ENCODE data around the gene FBXL17. TPM values are rescaled to one million over a fixed set of nuclear protein-coding genes. Genes with fewer than 3 reads are reported as not detected.

FBXL17 gene
- total RNA-seq, 1 donor from 2014 or later, result 17.1 TPM

GRCh38 chr5:108361771-108362170 lies 20.1 kb downstream of the FBXL17 start:
- intact Hi-C loops (cut with DNase I), result no loop called here
- H3K4me3 ChIP-seq, result no peak overlapping the region
- no peak for TF ChIP-seq CTCF (IDR thresholded peaks at IDR 0.05)
- H3K4me1 ChIP-seq, result no peaks in the 10 kb centered on the region
- no peak overlapping the region for H3K27ac ChIP-seq
- no peaks in the 10 kb centered on the region for H3K27me3 ChIP-seq (ENCODE audit: low read depth)
- H3K36me3 ChIP-seq, result peaks cover 10% of the 10 kb centered on the region
- no peak for DNase-seq
- ATAC-seq, result no peak
- no peaks in the 10 kb centered on the region for H3K9me3 ChIP-seq

GRCh38 chr5:108361239-108361638 lies 20.7 kb downstream of the FBXL17 start:
- H3K9me3 ChIP-seq, result no peaks in the 10 kb centered on the region
- H3K4me3 ChIP-seq, result no peak overlapping the region
- intact Hi-C loops (cut with DNase I), result no loop called here
- no peaks in the 10 kb centered on the region for H3K27me3 ChIP-seq (ENCODE audit: low read depth)
- no peak for ATAC-seq
- TF ChIP-seq CTCF (IDR thresholded peaks at IDR 0.05), result no peak
- peaks cover 10% of the 10 kb centered on the region for H3K36me3 ChIP-seq
- no peaks in the 10 kb centered on the region for H3K4me1 ChIP-seq
- H3K27ac ChIP-seq, result no peak overlapping the region
- DNase-seq, result no peak

- H3K9me3 ChIP-seq, result no peaks in the 10 kb centered on the region
- no peaks in the 10 kb centered on the region for H3K4me1 ChIP-seq
- H3K36me3 ChIP-seq, result peaks cover 10% of the 10 kb centered on the region
- ATAC-seq, result no peak
- no peaks in the 10 kb centered on the region for H3K27me3 ChIP-seq (ENCODE audit: low read depth)
- no peak overlapping the region for H3K4me3 ChIP-seq
- no peak overlapping the region for H3K27ac ChIP-seq
- intact Hi-C loops (cut with DNase I), result no loop called here
- no peak for TF ChIP-seq CTCF (IDR thresholded peaks at IDR 0.05)
- no peak for DNase-seq
These were observed 21.6 kb downstream of the FBXL17 start for GRCh38 chr5:108360280-108360679.

- Histone ChIP-seq H3K27ac (no peak overlapping the region), H3K4me3 (no peak overlapping the region), H3K4me1 (no peaks in the 10 kb centered on the region), H3K27me3 (ENCODE audit: low read depth) (no peaks in the 10 kb centered on the region), H3K36me3 (no peaks in the 10 kb centered on the region), H3K9me3 (no peaks in the 10 kb centered on the region)
- DNase-seq, result no peak
- intact Hi-C loops (cut with DNase I), result no loop called here
- no peak for ATAC-seq
- no peak for TF ChIP-seq CTCF (IDR thresholded peaks at IDR 0.05)
These were observed 25.6 kb downstream of the FBXL17 start for GRCh38 chr5:108356286-108356685.

GRCh38 chr5:108353087-108353486 lies 28.8 kb downstream of the FBXL17 start:
- H3K4me1 ChIP-seq, result no peaks in the 10 kb centered on the region
- intact Hi-C loops (cut with DNase I), result no loop called here
- DNase-seq (no peak), ATAC-seq (no peak)
- no peaks in the 10 kb centered on the region for H3K9me3 ChIP-seq
- no peak overlapping the region for H3K4me3 ChIP-seq
- no peaks in the 10 kb centered on the region for H3K27me3 ChIP-seq (ENCODE audit: low read depth)
- no peaks in the 10 kb centered on the region for H3K36me3 ChIP-seq
- no peak overlapping the region for H3K27ac ChIP-seq
- TF ChIP-seq CTCF (IDR thresholded peaks at IDR 0.05), result no peak

Data from lower lobe of right lung (tissue), 2 donors.